GM19035 (cell line): ENCODE measurements around the gene RASA4B.
"Not testable (repeated sequence)": the region's sequence is repeated elsewhere in the genome, so short reads cannot be mapped to it uniquely, and the experiment has no call there.

Experiments
- ATAC-seq: cut with Tn5 transposase; IDR thresholded peaks from one replicate; pipeline ENCODE4 v1.9.1; 2021; ENCODE audit not compliant: unreplicated experiment

The RASA4B gene

GRCh38 chr7:102511860-102512522, 5.6 kb downstream of the RASA4B start:
- not testable (repeated sequence) for ATAC-seq

GRCh38 chr7:102510575-102510974, 7.0 kb downstream of the RASA4B start:
- ATAC-seq = not testable (repeated sequence)

- not testable (repeated sequence) for ATAC-seq
Observed at GRCh38 chr7:102507410-102508088, 10.0 kb downstream of the RASA4B start.

GRCh38 chr7:102505298-102506185, 12.0 kb downstream of the RASA4B start:
- not testable (repeated sequence) for ATAC-seq

- not testable (repeated sequence) for ATAC-seq
Observed at GRCh38 chr7:102503141-102503540, 14.4 kb downstream of the RASA4B start.

GRCh38 chr7:102498321-102498720, 19.3 kb downstream of the RASA4B start:
- not testable (repeated sequence) for ATAC-seq

- ATAC-seq = not testable (repeated sequence)
Observed at GRCh38 chr7:102497308-102497707, 20.3 kb downstream of the RASA4B start.

- not testable (repeated sequence) for ATAC-seq
Observed at GRCh38 chr7:102496861-102497260, 20.7 kb downstream of the RASA4B start.

- ATAC-seq = peak; percentile 67
Observed at GRCh38 chr7:102494473-102495149, 23.0 kb downstream of the RASA4B start.

GRCh38 chr7:102494026-102494425, 23.6 kb downstream of the RASA4B start:
- ATAC-seq = peak; percentile 14

GRCh38 chr7:102493220-102493935, 24.2 kb downstream of the RASA4B start:
- peak; percentile 44 for ATAC-seq

- ATAC-seq = peak; percentile 45
Observed at GRCh38 chr7:102490529-102491075, 27.0 kb downstream of the RASA4B start.

- not testable (repeated sequence) for ATAC-seq
Observed at GRCh38 chr7:102484317-102484716, 33.3 kb downstream of the RASA4B start.

GRCh38 chr7:102481962-102482361, 35.6 kb downstream of the RASA4B start:
- ATAC-seq = not testable (repeated sequence)

GRCh38 chr7:102479982-102480637, 37.5 kb downstream of the RASA4B start:
- ATAC-seq = not testable (repeated sequence)

GRCh38 chr7:102479209-102479584, 38.4 kb downstream of the RASA4B start:
- peak; percentile 38 for ATAC-seq

GRCh38 chr7:102478314-102479208, 39.0 kb downstream of the RASA4B start, which contains the start of gene POLR2J:
TSS of gene POLR2J (minus strand) at chr7:102478922. CDS start at chr7:102478860, 62 bp downstream.
- peak; percentile 87 for ATAC-seq

- not testable (repeated sequence) for ATAC-seq
Observed at GRCh38 chr7:102474736-102475435, 42.7 kb downstream of the RASA4B start.
